Smooth muscle cell (in vitro differentiated cells): ENCODE results near the gene NYNRIN. TPM values are rescaled to one million over a fixed set of nuclear protein-coding genes. Genes with fewer than 3 reads are reported as not detected.
A peak's percentile ranks its signal among the peaks of the same experiment; 100 is the strongest.

Experiments
- DNase-seq: peaks from one replicate; lab custom pipeline; 2025; ENCODE audit not compliant: unreplicated experiment; lab: John Stamatoyannopoulos, UW
- H2AFZ ChIP-seq: fragments of 200-600 bp; sonication (generic); 2 replicates; pipeline ENCODE4 v1.6.0; 2016; ENCODE audit warnings: antibody characterized with exemption, low read depth, mild to moderate bottlenecking
- H3F3A ChIP-seq: fragments of 200-600 bp; sonication (generic); 2 replicates; pipeline ENCODE4 v1.6.0; 2017; ENCODE audit warnings: antibody characterized with exemption, low read depth
- H3K27ac ChIP-seq: fragments of 200-600 bp; sonication (generic); 2 replicates; pipeline ENCODE4 v1.5.1; 2016; ENCODE audit warnings: low read depth, mild to moderate bottlenecking
- H3K27me3 ChIP-seq: fragments of 200-600 bp; sonication (generic); 2 replicates; pipeline ENCODE4 v1.6.1; 2016; ENCODE audit warnings: low read depth, mild to moderate bottlenecking
- H3K36me3 ChIP-seq: fragments of 200-600 bp; sonication (generic); 2 replicates; pipeline ENCODE4 v1.5.1; 2016; ENCODE audit warnings: low read depth
- H3K4me1 ChIP-seq: fragments of 200-600 bp; sonication (generic); 2 replicates; pipeline ENCODE4 v1.5.1; 2016; ENCODE audit warnings: low read depth
- H3K4me2 ChIP-seq: fragments of 200-600 bp; sonication (generic); 2 replicates; pipeline ENCODE4 v1.6.0; 2016; ENCODE audit warnings: mild to moderate bottlenecking
- H3K4me3 ChIP-seq: fragments of 200-600 bp; sonication (generic); 2 replicates; pipeline ENCODE4 v1.5.1; 2016; ENCODE audit warnings: mild to moderate bottlenecking
- H3K79me2 ChIP-seq: fragments of 200-600 bp; sonication (generic); 2 replicates; pipeline ENCODE4 v1.6.0; 2016; ENCODE audit warnings: low read depth, mild to moderate bottlenecking
- H3K9ac ChIP-seq: fragments of 200-600 bp; sonication (generic); 2 replicates; pipeline ENCODE4 v1.6.0; 2016; ENCODE audit warnings: low read depth
- H3K9me3 ChIP-seq: fragments of 200-600 bp; sonication (generic); replicated peaks from 2 replicates; pipeline ENCODE4 v1.5.1; 2016; ENCODE audit warnings: low read depth
- H4K20me1 ChIP-seq: fragments of 200-600 bp; sonication (generic); 2 replicates; pipeline ENCODE4 v1.6.0; 2016; ENCODE audit warnings: low read depth
- CTCF ChIP-seq: fragments of 200-600 bp; sonication (generic); IDR thresholded peaks from 2 replicates; pipeline ENCODE4 v1.5.1; 2017; ENCODE audit warnings: borderline replicate concordance, mild to moderate bottlenecking, antibody characterized with exemption; ENCODE audit not compliant: insufficient read depth, poor library complexity, severe bottlenecking
- WGBS: methylation state at CpG from one replicate; pipeline ENCODE4 v1.1.7; 2016; ENCODE audit warnings: low lambda C conversion rate; 5-methylcytosine and 5-hydroxymethylcytosine counted together
- polyA plus RNA-seq: library from polyadenylated mRNA; unstranded; fragments of >200 nt; fragmentation: Nextera tagmentation; extraction: Ambion mirVana; gene quantifications from 2 replicates; pipeline ENCODE4 v1.2.1, GENCODE V29; 2016
- total RNA-seq: library from RNA; depleted of rRNA; stranded (reverse); fragments of >200 nt; gene quantifications from 2 replicates; pipeline ENCODE4 v1.2.3, GENCODE V29; 2014

Gene NYNRIN
- total and polyA plus RNA-seq, 2 experiments from 2014 or later: 30.3 to 38.0 TPM

GRCh38 chr14:24401810-24402702 lies 3.3 kb downstream of the NYNRIN start:
- H4K20me1 ChIP-seq: peaks cover 48% of the 10 kb centered on the region
- no peaks in the 10 kb centered on the region for H3K36me3 ChIP-seq
- TF ChIP-seq CTCF: no peak
- H3K4me3 ChIP-seq: peak overlapping the region; percentile 3
- H3K4me2 ChIP-seq: no peak overlapping the region
- no peak overlapping the region for H3K9ac ChIP-seq
- DNase-seq: no peak
- H3K4me1 ChIP-seq: peaks cover 27% of the 10 kb centered on the region
- H3K79me2 ChIP-seq: peaks cover 59% of the 10 kb centered on the region
- no peaks in the 10 kb centered on the region for H3K27me3 ChIP-seq
- H3K27ac ChIP-seq: no peak overlapping the region
- H2AFZ ChIP-seq: no peak overlapping the region
- WGBS: 88% methylated on average over 9 of the region's 9 CpGs
- H3F3A ChIP-seq: no peaks in the 10 kb centered on the region
- H3K9me3 ChIP-seq: no peaks in the 10 kb centered on the region

- Histone ChIP-seq H4K20me1 (peaks cover 57% of the 10 kb centered on the region), H3K9me3 (no peaks in the 10 kb centered on the region), H3K27ac (no peak overlapping the region), H3K4me1 (peaks cover 22% of the 10 kb centered on the region), H3F3A (no peaks in the 10 kb centered on the region), H3K9ac (no peak overlapping the region), H3K79me2 (peaks cover 59% of the 10 kb centered on the region), H3K4me3 (no peak overlapping the region), H2AFZ (no peak overlapping the region), H3K27me3 (no peaks in the 10 kb centered on the region), H3K36me3 (no peaks in the 10 kb centered on the region), H3K4me2 (peak overlapping the region; percentile 47)
- no peak for TF ChIP-seq CTCF
- no peak for DNase-seq
- WGBS: 63% methylated on average over 7 of the region's 7 CpGs
Measured at GRCh38 chr14:24403294-24403998, 4.6 kb downstream of the NYNRIN start.

- no peak overlapping the region for H3K9ac ChIP-seq
- H3K4me3 ChIP-seq: no peak overlapping the region
- H3K4me2 ChIP-seq: no peak overlapping the region
- peaks cover 49% of the 10 kb centered on the region for H3K79me2 ChIP-seq
- H3K27ac ChIP-seq: no peak overlapping the region
- peaks cover 57% of the 10 kb centered on the region for H4K20me1 ChIP-seq
- 82% methylated on average over 4 of the region's 4 CpGs for WGBS
- H3K36me3 ChIP-seq: no peaks in the 10 kb centered on the region
- no peaks in the 10 kb centered on the region for H3K27me3 ChIP-seq
- DNase-seq: no peak
- no peak overlapping the region for H2AFZ ChIP-seq
- TF ChIP-seq CTCF: no peak
- H3F3A ChIP-seq: no peaks in the 10 kb centered on the region
- H3K9me3 ChIP-seq: no peaks in the 10 kb centered on the region
- peaks cover 16% of the 10 kb centered on the region for H3K4me1 ChIP-seq
Measured at GRCh38 chr14:24404814-24405213, 6.0 kb downstream of the NYNRIN start.
